Activated naive CD4-positive, alpha-beta T cell treated with anti-CD3 and anti-CD28 coated beads, Interleukin-2, amount 50 U/mL, for 24 hours (primary cell): Measurements from ENCODE around the gene SMAD4.

ENCODE experiments used
- H3K27ac Mint-ChIP-seq: one replicate; pipeline ENCODE4 v1.8.0; 2021; ENCODE audit warnings: mild to moderate bottlenecking, mixed read lengths
- H3K27me3 Mint-ChIP-seq: one replicate; pipeline ENCODE4 v1.8.0; 2021; ENCODE audit warnings: mixed read lengths
- H3K36me3 Mint-ChIP-seq: one replicate; pipeline ENCODE4 v1.8.0; 2021; ENCODE audit warnings: mixed read lengths
- H3K4me1 Mint-ChIP-seq: one replicate; pipeline ENCODE4 v1.8.0; 2021; ENCODE audit warnings: mixed read lengths
- H3K4me3 Mint-ChIP-seq: one replicate; pipeline ENCODE4 v1.8.0; 2021; ENCODE audit warnings: mild to moderate bottlenecking, mixed read lengths
- H3K9me3 Mint-ChIP-seq: one replicate; pipeline ENCODE4 v1.8.0; 2021; ENCODE audit warnings: mixed read lengths

SMAD4 gene

DNA sequence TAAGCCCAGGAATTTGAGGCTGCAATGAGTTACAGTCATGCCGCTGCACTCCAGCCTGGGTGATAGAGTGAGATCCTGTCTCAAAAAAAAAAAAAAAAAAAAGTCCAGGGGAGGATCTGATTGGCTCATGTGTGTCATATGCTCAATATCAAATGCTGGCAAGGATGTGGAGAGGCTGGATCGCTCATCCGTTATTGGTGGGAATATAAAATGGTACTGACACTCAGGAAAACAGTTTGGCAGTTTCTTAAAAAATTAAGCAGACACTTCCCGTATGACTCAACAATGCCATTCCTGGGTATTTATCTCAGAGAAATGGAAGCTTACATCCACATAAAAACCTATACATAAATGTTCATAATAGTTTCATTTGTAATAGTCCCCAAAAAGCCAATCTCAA lies 98.5 kb downstream of the SMAD4 start:
- no peaks in the 10 kb centered on the region for H3K36me3 Mint-ChIP-seq
- peaks cover 3% of the 10 kb centered on the region for H3K4me1 Mint-ChIP-seq
- H3K27me3 Mint-ChIP-seq, result no peaks in the 10 kb centered on the region
- no peak overlapping the region for H3K4me3 Mint-ChIP-seq
- no peak overlapping the region for H3K27ac Mint-ChIP-seq
- H3K9me3 Mint-ChIP-seq, result no peaks in the 10 kb centered on the region

DNA sequence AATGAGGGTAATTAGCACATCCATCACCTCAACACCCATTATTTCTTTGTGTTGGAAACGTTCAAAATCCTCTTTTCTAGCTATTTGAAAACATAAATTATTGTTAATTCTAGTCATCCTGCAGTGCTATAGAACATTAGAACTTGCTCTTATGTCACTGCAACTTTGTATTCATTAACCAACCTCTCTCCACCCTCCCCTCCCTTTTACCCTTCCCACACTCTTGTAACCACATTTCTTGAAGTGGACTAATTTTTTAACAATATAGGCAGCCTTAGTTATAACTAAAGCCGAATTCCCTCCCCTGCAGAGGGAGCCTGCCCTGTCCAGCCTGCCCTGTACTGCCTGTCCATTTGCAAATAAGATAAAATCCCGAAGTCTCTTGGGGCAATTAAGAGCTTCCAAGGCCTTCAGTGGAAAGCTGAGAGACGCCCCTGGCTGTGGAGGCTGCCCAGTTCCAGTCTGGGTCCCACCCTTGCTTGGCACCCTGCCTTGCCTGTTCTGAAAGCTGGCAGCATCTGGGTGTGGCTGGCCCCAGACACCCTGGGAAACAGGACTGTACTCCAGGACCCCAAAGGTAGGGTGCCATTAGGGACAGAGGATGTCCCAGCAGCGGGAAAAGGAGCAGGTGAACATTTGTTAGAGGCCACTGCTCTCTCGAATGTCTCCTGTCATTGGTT lies 102.4 kb downstream of the SMAD4 start:
- H3K27me3 Mint-ChIP-seq, result no peaks in the 10 kb centered on the region
- no peak overlapping the region for H3K4me3 Mint-ChIP-seq
- no peaks in the 10 kb centered on the region for H3K36me3 Mint-ChIP-seq
- peaks cover 7% of the 10 kb centered on the region for H3K4me1 Mint-ChIP-seq
- no peaks in the 10 kb centered on the region for H3K9me3 Mint-ChIP-seq
- no peak overlapping the region for H3K27ac Mint-ChIP-seq

- Mint-ChIP-seq H3K36me3 (no peaks in the 10 kb centered on the region), H3K27ac (no peak overlapping the region), H3K4me1 (peaks cover 6% of the 10 kb centered on the region), H3K4me3 (no peak overlapping the region), H3K27me3 (no peaks in the 10 kb centered on the region), H3K9me3 (no peaks in the 10 kb centered on the region)
Measured at GRCh38 chr18:51133580-51134160, 103.7 kb downstream of the SMAD4 start.
